GM21619 (cell line): Measurements from ENCODE around the gene SUPT3H.

Experiments
- ATAC-seq: cut with Tn5 transposase; IDR thresholded peaks from one replicate; pipeline ENCODE4 v1.9.1; 2021; ENCODE audit not compliant: unreplicated experiment

SUPT3H gene

GRCh38 chr6:44966449-44967092 lies 411.2 kb downstream of the SUPT3H start:
- ATAC-seq, result no peak

- ATAC-seq, result no peak
These were observed 412.0 kb downstream of the SUPT3H start for GRCh38 chr6:44965708-44966107.

- ATAC-seq, result no peak
These were observed 416.8 kb downstream of the SUPT3H start for GRCh38 chr6:44960898-44961297.

- no peak for ATAC-seq
These were observed 418.1 kb downstream of the SUPT3H start for GRCh38 chr6:44959651-44960050.

- ATAC-seq, result no peak
These were observed 420.6 kb downstream of the SUPT3H start for GRCh38 chr6:44957156-44957555.

- no peak for ATAC-seq
These were observed 421.3 kb downstream of the SUPT3H start for GRCh38 chr6:44956396-44956795.

- ATAC-seq, result no peak
These were observed 422.6 kb downstream of the SUPT3H start for GRCh38 chr6:44955145-44955544.

- ATAC-seq, result no peak
These were observed 423.5 kb downstream of the SUPT3H start for GRCh38 chr6:44954281-44954680.

- ATAC-seq, result no peak
These were observed 426.4 kb downstream of the SUPT3H start for GRCh38 chr6:44951253-44951747.

- no peak for ATAC-seq
These were observed 428.0 kb downstream of the SUPT3H start for GRCh38 chr6:44949596-44950201.

GRCh38 chr6:44943541-44943940 lies 434.2 kb downstream of the SUPT3H start:
- no peak for ATAC-seq

- ATAC-seq, result no peak
These were observed 434.9 kb downstream of the SUPT3H start for GRCh38 chr6:44942798-44943197.

GRCh38 chr6:44942201-44942600 lies 435.5 kb downstream of the SUPT3H start:
- ATAC-seq, result no peak

GRCh38 chr6:44940367-44940766 lies 437.4 kb downstream of the SUPT3H start:
- ATAC-seq, result no peak

GRCh38 chr6:44935693-44936300 lies 441.9 kb downstream of the SUPT3H start:
- no peak for ATAC-seq

GRCh38 chr6:44933108-44933507 lies 444.6 kb downstream of the SUPT3H start:
- no peak for ATAC-seq

GRCh38 chr6:44932651-44933091 lies 445.1 kb downstream of the SUPT3H start:
- ATAC-seq, result no peak

- ATAC-seq, result no peak
These were observed 446.3 kb downstream of the SUPT3H start for GRCh38 chr6:44931385-44931784.

GRCh38 chr6:44926556-44926955 lies 451.2 kb downstream of the SUPT3H start:
- no peak for ATAC-seq

- ATAC-seq, result no peak
These were observed 452.5 kb downstream of the SUPT3H start for GRCh38 chr6:44925100-44925739.

- no peak for ATAC-seq
These were observed 454.3 kb downstream of the SUPT3H start for GRCh38 chr6:44923444-44923843.

GRCh38 chr6:44921798-44922197 lies 455.9 kb downstream of the SUPT3H start:
- no peak for ATAC-seq
